HG02970 (cell line): ENCODE measurements around the gene KRTAP10-2.

ENCODE experiments used
- ATAC-seq: cut with Tn5 transposase; IDR thresholded peaks from one replicate; pipeline ENCODE4 v1.9.1; 2021; ENCODE audit warnings: mild to moderate bottlenecking, moderate library complexity, moderate number of reproducible peaks; ENCODE audit not compliant: unreplicated experiment, low FRiP score

Gene KRTAP10-2

DNA sequence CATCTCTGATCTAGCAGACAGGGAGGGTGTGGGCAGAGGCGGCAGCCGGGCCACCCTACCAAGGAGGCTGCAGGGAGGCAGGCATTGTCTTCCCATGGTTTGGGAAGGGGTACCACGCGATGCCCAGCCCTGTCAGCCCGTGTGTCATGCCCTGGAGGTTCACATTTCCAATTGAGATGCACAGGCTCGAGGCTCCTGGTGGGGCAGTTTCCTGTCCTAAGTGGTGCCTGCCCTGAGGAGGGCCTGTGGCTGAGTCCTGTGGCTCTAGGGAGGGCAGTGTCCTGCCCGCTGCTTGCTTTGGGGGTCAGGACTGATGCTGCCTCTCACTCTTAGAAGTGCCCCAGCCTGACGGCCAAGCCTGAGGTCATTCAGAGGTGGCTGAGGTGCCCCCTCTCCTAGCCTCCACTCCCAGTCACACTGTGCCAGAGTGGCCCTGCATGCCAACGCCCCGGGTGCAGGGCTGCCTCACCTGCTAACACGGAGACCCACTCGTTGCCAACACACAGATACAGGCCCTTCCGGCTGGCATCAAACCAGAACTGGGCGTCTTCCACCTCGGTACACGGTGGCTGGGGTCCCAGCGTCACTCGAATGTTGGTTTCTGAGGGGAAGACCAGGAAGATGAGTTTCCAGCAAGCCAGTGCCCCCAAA, 23.2 kb downstream of the KRTAP10-2 start:
- ATAC-seq: no peak

DNA sequence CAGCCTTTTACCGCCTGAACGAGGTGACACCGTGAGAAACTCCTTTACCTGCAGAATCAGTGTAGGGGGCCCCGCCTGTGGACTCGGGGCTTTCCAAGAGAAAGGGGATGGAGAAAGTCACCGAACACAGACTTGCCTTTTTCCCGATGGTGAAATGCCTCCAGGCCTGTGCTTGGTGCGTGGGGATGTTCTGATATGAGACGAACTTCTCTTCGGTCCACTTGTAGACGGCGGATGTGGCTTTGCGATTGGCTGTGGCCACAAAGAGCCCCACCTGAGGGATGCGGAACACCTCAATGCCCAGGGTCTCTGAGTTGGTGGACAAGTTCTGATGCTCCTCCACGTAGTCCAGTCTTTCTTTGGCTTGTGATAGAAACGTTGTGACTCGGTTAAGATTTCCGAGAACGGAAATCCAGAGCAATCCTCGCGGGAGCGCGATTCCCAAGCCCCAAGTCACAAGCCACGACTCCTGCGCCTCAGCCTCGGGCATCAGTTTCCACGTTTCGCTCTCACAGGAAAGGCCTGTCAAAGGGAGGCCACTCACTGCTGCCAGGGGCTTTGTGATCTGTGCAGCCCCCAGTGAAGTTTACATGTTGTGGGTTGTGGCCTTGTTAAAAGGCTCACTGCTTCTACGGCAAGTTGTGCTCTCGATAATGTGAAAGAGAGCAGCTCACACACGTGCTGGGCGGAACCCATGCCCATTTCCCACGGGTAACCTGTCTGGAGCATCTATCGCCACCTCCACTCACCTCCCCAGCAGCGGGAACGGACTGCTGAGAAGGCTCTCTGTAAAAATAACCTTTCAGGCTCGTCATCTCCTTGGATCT, 23.9 kb downstream of the KRTAP10-2 start:
- no peak for ATAC-seq

DNA sequence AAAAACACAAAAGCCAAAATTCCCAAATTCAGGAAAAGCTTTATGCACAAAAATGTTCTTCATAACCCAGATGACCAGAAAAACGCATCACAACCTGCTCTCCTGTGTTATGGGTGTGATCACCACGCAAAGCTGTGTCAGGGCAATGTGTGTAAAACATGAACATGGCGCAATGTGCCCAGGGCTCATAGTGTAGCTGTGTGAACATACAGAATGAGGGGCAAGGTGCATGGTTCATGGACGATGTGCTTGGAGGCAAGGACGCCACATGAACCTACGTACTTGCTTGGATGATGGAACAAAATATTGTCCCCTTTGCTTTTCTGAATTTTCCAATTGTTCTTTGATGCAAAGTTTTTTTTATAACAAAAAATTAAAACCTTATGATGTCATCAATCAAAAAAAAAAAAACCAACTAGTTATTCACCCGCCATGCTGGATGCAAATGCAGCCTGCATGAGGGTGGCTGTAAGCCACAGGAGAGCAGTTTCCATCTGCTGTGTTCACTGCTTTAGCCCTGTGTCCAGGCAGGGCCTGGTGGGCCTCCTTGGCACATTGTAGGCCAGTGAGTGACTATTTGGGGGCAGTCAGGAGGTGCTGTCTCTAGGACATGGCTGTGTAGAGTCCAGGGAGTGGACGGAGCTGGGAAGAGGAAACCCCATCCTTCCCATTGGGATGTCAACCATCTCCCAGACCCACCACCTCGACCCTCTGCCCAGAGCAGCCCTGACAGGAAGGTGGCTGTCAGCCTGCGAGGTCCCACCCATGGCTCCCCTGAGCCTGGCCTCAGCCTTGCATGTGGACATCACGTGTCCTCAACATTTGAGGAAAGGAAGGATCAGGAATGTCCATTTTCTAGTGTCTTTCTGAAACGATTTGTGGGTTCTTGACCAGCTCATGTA, 25.0 kb downstream of the KRTAP10-2 start:
- no peak for ATAC-seq

DNA sequence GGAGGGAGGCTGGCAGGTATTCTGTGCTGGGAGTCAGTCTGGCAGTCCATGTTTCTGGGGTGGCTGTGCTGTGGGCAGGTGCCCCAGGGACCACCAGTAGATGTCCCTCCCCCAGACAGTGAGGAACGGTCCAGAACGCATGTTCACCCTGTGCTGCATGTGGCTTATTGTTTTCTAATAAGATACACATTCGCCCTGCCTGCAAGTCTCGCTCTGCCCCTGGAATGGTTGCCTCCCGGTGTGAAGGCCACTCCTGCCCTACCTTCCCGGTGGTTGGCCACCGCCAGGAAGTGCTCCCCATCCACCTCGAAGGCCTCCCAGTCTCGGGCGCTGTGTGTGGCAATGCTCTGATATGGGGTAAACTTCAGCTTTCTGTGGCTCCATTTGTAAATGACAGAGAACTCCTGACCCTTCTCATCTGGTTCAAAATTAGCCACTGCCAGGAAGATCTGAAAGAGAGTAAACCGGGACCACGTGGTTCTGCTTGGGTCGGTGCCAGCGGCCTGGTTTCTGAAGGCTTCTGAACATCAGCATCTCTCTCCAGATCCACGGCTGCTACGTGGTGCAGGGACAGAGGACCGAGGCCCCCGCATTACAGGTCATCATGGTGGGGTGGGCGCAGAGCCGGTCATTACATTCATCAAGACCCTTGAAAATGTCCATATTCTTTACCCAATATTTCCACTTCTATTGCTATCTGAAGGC, 25.8 kb downstream of the KRTAP10-2 start:
- no peak for ATAC-seq

DNA sequence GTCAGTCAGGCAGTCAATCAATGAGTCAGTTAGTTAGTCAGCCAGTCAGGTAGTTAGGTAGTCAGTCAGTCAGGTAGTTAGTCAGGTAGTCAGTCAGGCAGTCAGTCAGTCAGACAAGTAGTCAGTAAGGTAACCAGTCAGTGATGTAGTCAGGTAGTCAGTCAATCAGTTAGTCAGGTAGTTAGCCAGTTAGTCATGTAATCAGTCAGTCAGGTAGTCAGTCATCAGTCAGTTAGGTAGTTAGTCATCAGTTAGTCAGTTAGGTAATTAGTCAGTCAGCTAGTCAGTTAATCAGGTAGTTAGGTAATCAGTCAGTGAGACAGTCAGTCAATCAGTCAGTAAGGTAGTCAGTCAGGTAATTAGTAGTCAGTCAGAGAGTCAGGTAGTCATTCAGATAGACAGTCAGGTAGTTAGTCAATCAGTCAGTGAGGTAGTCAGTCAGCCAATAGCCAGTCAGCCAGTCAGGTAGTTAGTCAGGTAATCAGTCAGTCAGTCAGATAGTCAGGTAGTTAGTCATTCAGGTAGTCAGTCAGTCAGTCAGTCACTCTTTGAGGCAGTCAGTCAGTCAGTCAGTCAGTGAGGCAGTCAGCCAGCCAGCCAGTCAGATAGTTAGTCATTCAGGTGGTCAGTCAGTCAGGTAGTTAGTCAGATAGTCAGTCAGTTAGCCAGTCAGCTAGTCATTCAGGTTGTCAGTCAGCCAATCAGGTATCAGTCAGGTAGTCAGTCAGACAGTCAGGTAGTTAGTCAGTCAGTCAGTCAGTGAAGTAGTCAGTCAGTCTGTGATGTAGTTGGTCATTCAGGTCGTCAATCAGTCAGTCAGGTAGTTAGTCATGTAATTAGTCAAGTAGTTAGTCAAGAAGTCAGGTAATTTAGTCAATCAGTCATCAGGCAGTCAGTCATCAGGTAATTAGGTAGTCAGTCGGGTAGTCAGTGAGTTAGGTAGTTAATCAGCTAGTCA, 26.6 kb downstream of the KRTAP10-2 start:
- no peak for ATAC-seq

DNA sequence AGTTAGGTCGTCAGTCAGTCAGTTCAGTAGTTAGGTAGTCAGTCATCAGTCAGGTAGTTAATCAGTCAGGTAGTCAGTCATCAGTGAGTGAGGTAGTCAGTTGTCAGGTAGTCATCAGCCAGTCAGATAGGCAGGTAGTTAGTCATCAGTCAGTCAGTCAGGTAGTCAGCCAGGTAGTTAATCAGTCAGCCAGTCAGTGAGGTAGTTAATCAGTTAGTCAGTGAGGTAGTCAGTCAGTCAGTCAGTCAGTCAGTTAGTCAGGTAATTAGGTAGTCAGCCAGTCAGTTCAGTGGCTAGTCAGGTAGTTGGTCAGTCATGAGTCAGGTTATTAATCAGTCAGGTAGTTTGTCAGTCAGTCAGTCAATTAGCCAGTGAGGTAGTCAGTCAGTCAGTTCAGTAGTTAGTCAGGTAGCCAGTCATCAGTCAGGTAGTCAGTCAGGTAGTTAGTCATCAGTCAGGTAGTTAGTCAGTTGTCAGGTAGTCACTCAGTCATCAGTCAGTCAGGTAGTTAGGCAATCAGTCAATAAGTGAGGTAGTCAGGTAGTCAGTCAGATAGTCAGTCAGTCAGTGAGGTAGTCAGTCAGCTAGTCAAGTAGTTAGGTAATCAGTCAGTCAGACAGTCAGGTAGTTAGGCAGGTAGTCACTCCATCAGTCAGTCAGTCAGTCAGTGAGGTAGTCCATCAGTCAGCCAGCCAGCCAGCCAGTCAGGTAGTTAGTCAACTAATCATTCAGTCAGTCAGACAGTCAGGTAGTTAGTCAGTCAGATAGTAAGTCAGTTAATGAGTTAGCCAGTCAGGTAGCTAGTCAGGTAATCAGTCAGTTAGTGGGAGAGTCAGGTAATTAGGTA, 27.5 kb downstream of the KRTAP10-2 start:
- no peak for ATAC-seq

DNA sequence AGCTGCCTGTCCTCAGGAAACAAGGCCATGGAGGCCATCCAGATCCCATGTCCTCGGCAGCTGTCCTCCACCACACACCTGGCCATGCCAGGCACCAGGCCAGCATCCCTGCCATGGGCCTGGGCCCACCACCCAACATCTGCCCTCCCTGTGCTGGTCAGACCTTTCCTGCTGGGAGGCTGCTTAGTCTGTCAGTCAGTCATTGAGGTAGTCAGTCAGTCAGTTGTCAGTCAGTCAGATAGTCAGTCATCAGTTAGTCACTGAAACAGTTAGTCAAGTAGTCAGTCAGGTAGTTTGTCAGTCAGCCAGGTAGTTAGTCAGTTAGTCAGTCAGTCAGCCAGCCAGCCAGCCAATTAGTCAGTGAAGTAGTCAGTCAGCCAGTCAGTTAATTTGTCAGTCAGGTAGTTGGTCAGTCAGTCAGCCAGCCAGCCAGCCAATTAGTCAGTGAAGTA, 28.5 kb downstream of the KRTAP10-2 start:
- ATAC-seq: no peak

DNA sequence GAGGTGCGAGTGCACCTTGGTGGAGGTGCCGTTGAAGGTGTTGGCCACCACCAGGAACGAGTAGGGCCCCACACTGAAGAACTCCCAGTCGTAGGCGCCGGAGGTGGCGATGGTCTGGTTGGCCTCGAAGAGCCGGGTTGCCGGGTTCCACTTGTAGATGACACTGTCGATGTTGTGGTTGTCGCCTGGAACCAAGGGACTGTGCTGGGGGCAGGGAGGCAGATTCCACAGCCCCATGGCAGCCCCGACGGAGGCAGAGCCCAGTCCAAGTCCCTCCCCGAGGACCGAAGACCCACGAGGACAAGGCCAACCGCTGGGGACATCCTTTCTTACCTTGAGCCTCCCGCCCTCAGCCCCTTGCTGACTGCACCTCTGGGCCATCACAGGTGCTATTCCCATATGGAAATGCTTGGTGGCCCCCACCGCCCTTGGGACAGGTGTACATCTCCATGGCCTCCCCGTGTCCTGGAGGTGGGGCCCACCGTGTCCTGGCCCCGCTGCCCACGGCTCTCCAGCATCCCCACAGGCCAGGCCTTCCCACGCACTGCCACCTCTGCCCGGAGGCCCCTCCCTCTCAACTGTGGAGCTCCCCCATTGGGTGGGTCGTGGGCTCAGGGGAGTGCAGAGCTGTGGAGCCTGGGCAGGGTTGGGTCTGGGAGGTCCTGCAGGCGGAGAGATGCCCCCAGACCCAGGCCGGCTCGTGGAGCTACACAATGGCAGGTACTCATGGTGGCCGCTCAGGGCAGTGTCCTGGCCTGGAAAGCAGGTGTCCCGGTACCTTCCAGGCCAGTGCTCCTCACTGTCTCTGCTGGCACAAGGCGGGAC, 29.2 kb downstream of the KRTAP10-2 start:
- no peak for ATAC-seq

DNA sequence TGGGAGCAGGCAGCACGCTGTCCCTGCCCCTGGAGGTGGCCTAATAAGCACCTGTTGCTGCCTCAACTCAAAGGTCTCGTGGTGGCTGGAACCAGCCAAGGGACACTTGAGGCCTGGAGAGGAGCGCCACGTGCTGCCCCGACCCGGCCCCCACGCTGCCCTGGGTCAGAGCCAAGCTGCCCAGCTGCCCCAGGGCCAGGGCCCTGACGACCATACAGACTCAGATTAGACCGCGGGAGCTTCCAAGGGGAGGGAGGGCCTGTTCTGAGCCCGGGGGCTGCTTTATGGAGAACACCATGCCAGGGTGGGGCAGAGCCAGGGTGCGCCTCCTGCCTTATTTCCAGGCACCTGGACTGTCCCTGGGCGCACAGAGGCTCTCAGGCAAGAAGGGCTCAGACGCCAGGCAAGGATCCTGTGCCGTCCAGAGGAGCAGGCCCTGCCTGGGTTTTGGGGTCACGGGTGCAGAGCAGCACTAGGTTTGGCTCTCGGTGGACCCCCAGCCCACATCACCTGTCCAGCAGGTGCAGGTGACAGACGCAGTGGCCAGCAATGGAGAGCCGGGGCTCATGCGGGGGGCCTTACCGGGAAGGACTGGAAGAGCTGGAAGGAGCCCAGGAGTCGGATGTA, 29.9 kb downstream of the KRTAP10-2 start:
- ATAC-seq: no peak

DNA sequence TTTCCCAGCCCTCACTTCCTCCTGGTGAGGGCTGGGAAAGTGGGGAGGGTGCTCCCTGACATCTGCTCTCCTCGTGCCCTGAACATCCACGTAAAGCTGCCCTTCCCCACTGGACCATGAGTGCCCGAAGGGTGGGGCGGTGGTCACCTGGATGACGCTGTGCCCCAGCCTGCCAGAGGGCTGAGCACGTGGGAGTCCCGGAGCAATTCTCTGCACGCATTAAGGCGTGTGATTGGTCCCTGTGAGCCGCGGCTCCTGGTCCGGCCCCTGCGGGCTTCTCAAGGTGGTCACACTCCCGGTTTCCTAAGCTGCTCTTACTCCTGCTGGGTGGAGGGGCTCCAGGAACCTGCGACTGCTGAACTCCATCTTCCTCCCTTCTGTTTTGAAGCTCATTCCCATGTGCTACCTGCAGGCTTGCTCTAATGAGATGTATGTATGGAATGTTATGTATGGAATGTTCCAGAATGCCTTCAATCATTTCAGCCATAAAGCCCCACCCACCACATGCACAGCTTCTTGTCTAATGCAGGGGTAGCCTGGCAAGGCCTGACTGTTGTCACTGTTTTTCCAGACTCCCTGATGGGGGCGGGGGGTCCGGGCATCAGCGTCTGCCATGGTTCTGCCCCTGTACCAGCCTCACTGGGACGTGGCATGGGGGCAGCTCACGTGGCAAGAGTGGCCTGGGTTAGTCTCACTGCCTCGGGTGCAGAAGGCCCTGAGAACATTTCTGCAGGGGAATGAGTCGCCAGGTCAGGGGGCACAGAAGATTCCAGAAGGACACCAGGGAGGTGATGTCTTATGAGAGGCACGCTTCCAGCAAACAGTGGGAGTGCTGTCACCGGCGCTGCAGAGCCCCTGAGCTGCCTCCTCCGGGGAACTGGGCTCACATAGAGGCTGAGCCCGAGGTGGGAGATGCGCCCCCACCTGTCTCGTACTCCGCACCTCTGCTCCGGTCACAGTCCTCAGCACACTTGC, 30.7 kb downstream of the KRTAP10-2 start:
- no peak for ATAC-seq

DNA sequence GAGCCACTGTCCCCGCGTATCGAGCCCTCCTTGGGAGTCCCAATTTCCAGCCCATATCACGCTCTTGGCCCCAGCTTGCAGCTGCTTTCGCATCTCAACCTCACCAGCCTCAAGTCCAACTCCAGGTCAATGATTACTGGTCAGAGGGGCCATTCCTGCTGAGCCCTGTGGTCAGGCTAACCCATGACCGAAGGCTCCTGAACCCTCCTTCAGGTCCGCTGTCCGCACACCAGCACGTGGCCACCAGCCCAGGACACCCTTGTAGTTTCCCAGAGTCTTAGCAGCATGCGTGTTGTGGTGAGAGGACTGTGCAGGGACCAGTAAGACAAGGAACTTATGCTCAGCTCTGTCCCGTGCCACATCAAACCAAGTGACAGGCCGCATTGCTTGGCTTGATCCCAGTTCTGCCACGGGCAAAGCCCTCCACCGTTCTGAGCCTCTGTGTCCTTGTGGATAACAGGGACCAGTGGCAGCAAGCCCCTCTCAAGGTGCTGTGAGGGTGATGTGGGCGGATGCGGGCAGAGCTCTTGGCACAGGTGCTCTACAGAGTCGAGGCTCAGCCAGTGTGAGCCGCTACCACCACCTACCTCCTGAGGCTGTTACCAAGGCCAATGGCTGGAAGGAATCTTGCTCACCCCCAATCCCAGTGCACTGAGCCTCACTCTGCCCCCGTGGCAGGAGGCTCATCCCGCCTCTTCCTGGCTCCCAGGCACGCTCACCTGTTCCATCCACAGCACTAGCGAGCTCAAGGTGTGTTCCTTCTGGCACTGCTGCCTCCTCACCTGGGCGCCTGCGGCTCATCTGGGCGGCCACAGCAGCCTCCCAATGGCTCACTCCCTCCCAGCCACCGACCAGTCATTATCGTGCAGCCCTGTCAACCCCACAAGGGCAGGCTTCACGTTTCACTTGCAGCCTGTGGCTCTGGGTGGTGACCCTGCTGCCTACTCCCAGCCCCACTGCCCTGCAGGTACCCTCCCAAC, 31.7 kb downstream of the KRTAP10-2 start:
- no peak for ATAC-seq

DNA sequence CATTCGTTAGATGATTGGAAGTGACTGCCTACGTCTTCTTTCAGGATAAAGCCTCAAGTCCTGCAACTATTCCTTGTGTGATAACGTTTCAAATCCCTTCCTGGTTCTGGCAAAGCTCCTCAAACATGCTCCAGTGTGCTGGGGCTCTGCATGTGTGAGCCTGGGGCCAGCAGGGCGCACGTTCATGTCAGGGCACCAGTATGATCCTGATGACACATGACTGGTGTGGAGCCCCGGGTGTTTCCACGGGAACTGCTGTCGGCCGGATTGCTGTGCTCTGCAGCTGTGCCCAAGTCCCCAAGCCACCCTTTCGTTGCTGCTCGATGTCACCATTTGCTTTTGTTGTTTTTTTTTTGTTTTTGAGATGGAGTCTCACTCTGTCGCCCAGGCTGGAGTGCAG, 32.6 kb downstream of the KRTAP10-2 start:
- ATAC-seq: no peak

DNA sequence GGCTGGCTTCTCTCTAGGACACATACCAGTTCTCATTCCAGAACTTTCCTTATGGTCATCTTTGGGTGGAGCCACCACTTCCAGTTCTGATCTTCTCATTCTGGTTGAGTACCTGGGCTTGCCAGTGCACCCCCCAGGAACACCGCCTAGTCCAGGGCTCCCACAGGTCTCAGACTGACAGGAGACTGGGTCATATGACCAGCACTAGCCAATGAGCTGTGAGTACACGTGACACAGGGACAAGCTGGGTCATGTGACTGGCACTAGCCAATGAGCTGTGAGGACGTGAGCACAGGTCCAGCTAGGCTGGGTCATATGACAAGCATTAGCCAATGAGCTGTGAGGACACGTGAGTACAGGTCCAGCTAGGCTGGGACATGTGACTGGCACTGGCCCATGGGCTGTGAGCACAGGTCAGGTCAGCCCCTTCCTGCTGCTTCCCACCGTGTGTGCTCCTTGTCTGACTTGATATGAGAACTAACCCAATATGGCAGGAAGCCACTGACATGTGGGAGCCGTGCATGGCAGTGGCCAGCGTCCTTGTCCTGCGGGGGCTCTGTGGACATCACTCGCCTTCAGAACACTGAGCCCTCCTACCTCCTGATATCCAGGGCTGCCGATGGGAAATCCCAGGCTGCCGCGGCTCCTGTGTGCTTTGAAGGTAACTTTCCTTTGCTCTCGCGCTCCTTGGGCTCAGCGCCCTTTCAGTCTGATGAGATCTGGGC, 34.0 kb downstream of the KRTAP10-2 start:
- ATAC-seq: no peak

DNA sequence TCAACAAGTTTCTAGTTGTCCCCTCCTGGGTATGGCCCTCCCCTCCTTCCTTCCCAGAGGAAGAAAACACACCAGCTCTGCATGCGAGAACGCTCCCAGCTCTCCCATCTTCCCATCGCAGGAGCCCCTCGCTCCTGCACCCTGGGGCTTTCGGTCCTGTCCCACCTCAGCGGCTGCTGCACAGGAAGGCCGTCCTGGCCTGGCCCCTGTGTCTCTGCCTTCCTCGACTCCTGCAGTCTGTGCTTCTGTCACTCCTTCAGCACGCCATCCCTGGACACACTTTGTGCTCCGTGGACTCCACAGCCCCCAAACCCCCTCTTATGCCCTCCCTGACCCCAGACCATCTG, 34.5 kb downstream of the KRTAP10-2 start:
- ATAC-seq: no peak
